ENCODE measurements around the gene MAN1A1.

DNA sequence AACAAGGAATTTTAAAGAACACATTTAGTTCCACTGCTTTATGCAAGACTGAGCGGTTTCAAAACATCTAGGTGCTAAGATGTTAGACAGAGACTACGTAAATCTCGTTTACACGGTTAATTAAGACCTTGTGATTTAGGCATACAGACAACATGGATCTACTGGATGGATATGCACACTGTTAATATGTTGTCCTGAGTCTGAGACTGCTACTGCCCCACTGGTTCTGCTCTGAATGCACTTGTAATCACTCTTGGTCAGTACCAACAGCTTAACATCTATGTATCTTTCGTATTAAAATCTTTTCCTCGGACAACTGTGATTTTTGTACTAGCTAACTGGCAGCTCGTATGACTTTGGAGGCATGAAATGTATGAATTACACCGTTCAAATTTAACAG is 3.1 kb downstream of the MAN1A1 start:
- TF ChIP-seq EP300 (IDR thresholded peaks at IDR 0.05; ENCODE audit: borderline replicate concordance) (no peak), MAX (IDR thresholded peaks at IDR 0.05) (no peak)

Data from Ishikawa (cell line).